CD1c-positive myeloid dendritic cell (primary cell): ENCODE data around the gene STX8.
"Not testable (repeated sequence)": the region's sequence is repeated elsewhere in the genome, so short reads cannot be mapped to it uniquely, and the experiment has no call there.

Experiments
- DNase-seq: peaks from one replicate; pipeline ENCODE4 v3.0.0-alpha.2; 2016; ENCODE audit errors: extremely low spot score

The STX8 gene

DNA sequence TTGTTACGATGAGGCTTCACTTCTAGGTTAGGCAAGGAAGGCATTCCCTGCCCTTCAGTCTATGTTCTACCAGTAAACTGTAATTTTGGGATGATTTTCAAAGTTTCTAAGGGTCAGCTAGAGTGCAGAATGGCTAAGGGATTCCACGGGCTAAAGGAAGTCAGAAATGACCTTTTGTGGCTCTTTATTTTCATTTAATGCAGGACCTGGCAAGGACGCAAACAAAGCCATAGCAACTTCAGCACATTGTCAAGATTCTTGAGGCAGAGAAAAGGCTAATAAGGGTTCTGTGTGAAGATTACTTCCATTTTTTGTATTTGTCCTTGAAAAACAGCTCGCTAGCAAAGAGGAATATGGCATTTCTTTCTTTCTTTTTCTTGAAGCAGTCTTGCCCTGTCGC, 76.6 kb downstream of the STX8 start:
- DNase-seq: no peak

- DNase-seq: no peak
Measured at GRCh38 chr17:9498490-9498889, 77.1 kb downstream of the STX8 start.

- DNase-seq: no peak
Measured at GRCh38 chr17:9488556-9488955, 87.1 kb downstream of the STX8 start.

- no peak for DNase-seq
Measured at GRCh38 chr17:9487406-9487805, 88.2 kb downstream of the STX8 start.

DNA sequence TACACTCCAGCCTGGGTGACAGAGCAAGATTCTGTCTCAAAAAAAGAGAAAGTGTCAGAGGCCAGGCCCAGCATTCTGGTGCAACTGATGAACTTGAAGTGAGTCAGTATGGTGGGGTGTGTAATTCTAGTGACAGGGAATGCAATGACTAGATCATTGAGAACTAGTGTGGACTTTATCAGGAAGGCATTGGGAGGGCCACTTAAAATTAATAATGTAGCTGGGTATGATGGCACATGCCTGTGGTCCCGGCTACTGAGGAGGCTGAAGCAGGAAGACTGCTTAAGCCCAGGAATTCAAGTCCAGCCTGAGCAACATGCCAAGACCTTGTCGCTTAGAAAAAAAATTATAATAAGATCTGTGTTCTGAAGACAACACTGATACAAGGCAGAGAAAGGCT, 90.8 kb downstream of the STX8 start:
- no peak for DNase-seq

DNA sequence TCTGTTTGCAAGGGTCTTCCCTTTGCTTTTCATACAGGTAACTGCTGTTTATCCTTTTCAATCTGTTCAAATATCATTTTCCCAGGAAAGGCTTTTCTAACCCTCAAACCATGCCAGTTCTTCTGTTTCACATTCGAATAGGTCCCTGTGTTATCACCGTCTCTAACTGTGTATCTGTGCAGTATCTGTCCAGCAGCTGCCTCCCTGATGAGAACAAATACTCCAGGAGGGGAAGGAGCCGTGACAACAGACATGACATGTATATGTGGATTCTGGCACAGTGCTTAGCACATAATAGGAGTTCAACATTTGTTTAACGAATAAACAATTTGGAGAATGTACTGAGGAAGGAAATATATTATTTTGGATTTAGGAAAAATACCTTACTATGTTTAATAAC, 95.7 kb downstream of the STX8 start:
- no peak for DNase-seq

DNA sequence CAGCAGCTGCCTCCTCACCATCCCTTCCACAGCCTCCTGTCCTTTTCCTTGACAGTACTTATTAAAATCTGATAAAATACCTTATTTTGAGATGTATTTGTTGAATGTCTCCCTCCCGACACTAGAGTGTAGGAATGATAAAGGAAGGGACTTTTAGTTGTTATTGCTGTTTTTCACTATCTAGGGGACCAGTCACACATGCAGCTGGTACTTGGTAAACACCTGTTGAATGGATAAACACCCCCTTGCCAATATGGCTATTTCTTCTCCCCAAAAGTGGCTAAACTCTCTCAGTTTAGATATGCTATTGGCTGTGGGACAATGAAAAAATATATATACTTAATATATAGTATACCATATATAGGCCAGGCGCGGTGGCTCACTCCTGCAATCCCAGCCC, 96.7 kb downstream of the STX8 start:
- DNase-seq: no peak

DNA sequence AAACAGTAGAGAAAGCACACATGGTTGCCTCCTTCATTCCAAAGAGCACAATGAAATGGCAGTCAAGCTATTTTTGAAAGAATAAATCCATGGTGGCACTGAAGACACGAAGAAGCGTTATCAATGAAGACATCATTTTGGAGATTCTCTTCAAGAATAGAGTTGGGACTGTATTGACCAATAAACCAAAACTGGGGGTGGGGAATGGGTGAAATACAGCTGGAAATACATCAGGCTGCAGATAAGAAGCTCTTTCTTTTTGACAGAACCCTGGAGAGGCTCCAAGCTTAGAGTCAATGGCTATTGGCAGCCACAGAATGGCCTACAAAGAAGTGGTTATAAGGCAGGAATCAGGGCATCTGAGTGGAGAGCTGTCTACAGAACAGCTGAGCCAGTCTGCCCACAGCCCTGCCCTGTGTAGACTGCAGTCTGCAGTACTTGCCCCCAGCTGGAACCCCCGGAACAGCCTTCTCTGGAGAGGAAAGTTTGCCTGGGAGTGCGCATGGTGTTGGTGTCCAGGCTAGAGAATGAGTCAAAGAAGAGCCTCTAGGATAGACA, 100.4 kb downstream of the STX8 start:
- DNase-seq: no peak

DNA sequence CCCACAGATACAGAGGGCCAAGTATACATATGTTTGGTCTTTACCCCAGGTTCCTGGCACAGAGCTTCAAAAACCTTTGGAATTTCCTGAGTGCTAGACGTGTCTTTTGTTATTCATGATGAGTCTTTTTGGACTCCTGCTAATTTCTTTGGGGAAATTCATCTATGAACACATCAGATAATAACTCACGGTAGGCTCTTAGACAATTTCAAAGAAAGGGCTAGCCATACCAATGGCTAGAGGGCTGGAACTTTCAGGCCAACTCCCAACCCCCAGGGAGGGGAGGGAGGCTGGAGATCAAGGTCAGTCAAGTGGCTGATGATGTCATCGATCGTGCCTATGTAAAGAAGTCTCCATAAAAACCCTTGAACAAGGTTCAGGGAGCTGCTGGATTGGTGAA, 101.9 kb downstream of the STX8 start:
- DNase-seq: no peak

GRCh38 chr17:9472541-9472940, 103.1 kb downstream of the STX8 start:
- DNase-seq: no peak

DNA sequence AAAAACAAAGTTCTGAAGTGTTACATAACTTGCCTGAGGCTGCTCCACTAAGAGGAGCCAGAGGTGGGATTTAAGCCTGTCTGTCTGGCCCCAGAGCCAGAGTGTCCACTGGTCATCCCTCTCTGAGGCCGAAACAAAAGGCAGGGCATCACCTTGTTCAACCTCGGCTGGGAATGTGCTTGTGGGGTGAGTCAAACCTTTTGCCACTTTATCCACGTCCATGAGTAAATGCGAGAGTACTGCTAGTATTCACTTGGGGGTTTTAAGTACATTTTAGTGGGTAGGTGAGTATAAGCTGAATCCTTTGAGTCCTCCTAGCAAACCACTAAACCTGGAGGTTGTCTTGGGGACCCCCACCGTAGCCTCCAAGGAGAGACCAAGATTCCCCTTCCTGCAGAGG, 103.5 kb downstream of the STX8 start:
- DNase-seq: no peak

DNA sequence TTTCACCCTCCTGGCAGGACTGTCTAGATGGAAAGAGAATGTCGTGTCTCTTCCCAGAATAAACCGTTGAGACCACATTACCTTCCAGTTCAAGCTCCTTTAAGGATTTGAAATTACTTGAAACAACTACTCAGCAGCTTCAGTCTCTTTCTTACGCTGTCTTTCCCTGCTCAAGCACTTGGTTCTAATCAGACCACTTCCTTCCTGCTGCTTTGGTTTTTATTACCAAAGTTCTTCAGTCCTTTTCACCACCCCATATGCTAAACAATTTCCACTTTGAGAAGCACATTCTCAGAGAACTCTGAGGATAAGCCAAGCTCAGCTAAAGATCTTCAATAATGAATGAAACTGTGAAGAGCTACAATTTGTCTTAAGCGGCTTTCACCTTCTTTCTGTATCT, 105.4 kb downstream of the STX8 start:
- peak; percentile 4 for DNase-seq

GRCh38 chr17:9468937-9469336, 106.7 kb downstream of the STX8 start:
- DNase-seq: no peak

DNA sequence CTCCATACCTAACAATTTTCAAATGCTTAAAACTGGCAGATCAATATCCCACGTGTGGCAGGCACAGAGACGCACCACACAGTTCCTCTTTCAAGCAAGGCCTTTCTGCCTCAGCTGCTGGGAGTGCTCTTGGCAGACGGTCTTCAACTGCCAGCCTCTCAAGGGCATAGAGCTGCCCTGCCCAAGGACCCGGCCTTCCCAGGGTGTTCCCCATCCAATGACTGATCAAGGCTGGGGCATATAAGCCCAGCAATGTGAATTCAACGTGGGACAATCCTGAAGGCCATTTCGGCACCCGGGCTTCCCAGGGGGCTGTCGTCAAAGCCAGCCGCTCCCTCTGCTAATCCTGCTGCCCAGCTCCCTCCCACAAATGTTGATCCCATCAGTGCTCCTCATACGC, 107.1 kb downstream of the STX8 start:
- no peak for DNase-seq

DNA sequence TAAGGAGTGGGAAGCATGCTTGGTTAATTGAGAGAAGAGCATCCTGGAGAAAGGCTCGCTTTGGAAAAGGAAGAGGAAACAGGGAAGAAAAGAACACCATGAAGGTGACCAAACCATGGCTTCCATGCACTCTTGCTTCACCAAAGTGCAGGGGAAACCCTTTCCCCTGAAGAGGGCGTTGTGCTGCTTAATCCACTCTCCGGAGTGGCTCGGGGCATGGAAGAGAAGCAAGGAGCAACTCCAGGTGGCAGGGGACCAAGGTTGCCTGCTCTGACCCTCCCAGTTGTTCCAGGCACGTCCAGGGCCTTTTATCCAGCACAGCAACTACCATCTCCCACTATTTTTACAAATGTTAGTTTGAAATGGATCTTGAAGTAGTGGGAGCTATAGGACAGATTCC, 108.1 kb downstream of the STX8 start:
- DNase-seq: no peak

DNA sequence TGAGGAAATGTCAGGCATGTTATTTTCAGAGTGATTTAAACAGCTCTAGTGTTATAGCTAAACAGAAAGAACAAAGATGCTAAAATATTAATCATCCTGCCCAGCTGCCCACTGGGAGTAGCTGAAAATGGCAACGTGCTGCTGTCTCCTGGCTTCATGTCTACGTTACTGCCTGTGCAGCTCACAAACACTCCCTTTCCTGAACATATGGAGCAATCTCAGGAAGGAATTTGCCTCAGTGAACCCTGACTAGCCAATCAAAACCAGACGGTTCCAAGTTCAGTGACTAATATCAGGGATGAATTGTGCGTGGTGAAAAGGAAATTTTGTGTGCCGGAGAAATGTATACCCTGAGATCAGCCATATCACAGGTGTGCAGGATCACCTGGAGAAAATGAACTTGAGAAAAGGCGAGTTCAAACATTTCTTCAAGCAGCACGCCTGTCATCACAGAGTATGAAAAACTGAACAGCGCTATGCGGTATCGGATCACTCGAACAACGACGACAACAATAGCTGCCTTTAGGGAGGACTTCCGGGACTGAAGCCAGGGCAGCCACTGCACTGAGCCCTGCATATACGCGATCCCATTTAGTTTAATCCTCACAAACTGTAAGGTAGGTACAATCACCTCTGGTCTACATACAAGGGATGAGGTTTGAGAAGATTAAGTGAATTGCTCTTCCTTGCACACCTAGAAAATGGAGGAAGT, 110.3 kb downstream of the STX8 start:
- DNase-seq: no peak

GRCh38 chr17:9457005-9457404, 118.6 kb downstream of the STX8 start:
- no peak for DNase-seq

- no peak for DNase-seq
Measured at GRCh38 chr17:9456330-9456729, 119.3 kb downstream of the STX8 start.

GRCh38 chr17:9451934-9452333, 123.7 kb downstream of the STX8 start:
- DNase-seq: no peak

DNA sequence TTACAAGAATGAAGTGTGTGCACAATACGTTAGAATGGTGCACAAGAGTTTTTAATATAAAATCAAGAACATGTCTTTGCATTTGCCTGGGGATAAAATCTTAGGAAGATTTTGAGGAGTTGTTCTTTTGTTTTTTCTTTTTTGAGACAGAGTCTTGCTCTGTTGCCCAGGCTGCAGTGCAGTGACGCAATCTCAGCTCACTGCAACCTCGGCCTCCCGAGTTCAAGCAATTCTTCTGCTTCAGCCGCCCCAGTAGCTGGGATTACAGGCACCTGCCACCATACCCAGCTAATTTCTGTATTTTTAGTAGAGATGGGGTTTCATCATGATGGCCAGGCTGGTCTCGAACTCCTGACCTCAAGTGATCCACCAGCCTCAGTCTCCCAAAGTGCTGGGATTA, 128.3 kb downstream of the STX8 start:
- not testable (repeated sequence) for DNase-seq

GRCh38 chr17:9446528-9446927, 129.1 kb downstream of the STX8 start:
- no peak for DNase-seq

DNA sequence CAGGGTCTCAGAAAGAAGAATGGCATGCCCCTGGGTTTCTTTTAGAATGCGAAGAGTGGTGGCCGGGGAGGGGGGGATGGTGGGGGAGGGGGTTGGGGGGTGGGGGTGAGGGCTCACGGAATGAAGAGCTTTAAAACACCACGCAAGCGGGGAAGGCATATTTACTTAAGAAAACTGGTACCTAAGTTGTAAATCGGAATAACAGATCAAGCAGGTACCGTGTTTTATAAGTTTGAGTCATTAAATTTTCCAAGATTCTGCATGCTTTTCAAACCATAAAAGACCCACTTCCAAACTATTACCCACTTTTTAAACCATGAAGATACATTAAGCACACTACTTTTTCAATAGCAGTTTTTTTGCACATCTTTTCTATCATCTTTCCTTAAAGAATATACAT, 130.2 kb downstream of the STX8 start:
- no peak for DNase-seq

- DNase-seq: no peak
Measured at GRCh38 chr17:9444687-9445086, 130.9 kb downstream of the STX8 start.

GRCh38 chr17:9443811-9444210, 131.8 kb downstream of the STX8 start:
- no peak for DNase-seq
